Measurements from ENCODE around the gene ARL14EPL. TPM values are rescaled to one million over a fixed set of nuclear protein-coding genes. Genes with fewer than 3 reads are reported as not detected.

ARL14EPL gene
- total RNA-seq, 1 donor from 2014 or later: not detected

GRCh38 chr5:116013936-116014335 is 18.3 kb upstream of the ARL14EPL start:
- H3K27me3 ChIP-seq (ENCODE audit: insufficient read depth, low read length): no peaks in the 10 kb centered on the region
- no peak overlapping the region for H3K27ac Mint-ChIP-seq (ENCODE audit: unreplicated experiment)
- H3K9me3 ChIP-seq (ENCODE audit: insufficient read depth, low read depth, low read length): no peaks in the 10 kb centered on the region
- TF ChIP-seq CTCF (IDR thresholded peaks at IDR 0.05; ENCODE audit: insufficient read depth, low read depth, low read length): no peak
- no peak for TF ChIP-seq EZH2 (IDR thresholded peaks at IDR 0.05; ENCODE audit: insufficient read depth, low read length)
- no peak overlapping the region for H3K4me2 ChIP-seq (ENCODE audit: low read length)
- H3K36me3 ChIP-seq (ENCODE audit: insufficient read depth, low read length): no peaks in the 10 kb centered on the region
- no peaks in the 10 kb centered on the region for H3K79me2 ChIP-seq (ENCODE audit: insufficient read depth, low read length)
- no peaks in the 10 kb centered on the region for H3K4me1 Mint-ChIP-seq (ENCODE audit: low read depth, unreplicated experiment)
- no peak overlapping the region for H3K4me3 Mint-ChIP-seq (ENCODE audit: unreplicated experiment)
- no peak overlapping the region for H3K9ac ChIP-seq (ENCODE audit: low read length)
- no peak overlapping the region for H3K4me3 ChIP-seq (ENCODE audit: insufficient read depth, low read depth, low read length)
- no peaks in the 10 kb centered on the region for H4K20me1 ChIP-seq (ENCODE audit: insufficient read depth, low read length)
- no peaks in the 10 kb centered on the region for H3K9me3 Mint-ChIP-seq (ENCODE audit: unreplicated experiment)
- DNase-seq (ENCODE audit: low read depth) (no peak), FAIRE-seq (no peak)
- no peaks in the 10 kb centered on the region for H3K27me3 Mint-ChIP-seq (ENCODE audit: low read depth, unreplicated experiment)
- H2AFZ ChIP-seq (ENCODE audit: low read depth, low read length): no peak overlapping the region
- H3K27ac ChIP-seq (ENCODE audit: low read depth, low read length): no peak overlapping the region
- H3K36me3 Mint-ChIP-seq (ENCODE audit: low read depth, unreplicated experiment): no peaks in the 10 kb centered on the region
- H3K4me1 ChIP-seq (ENCODE audit: insufficient read depth, low read length): no peaks in the 10 kb centered on the region

- Mint-ChIP-seq H3K9me3 (ENCODE audit: unreplicated experiment) (no peaks in the 10 kb centered on the region), H3K27ac (ENCODE audit: unreplicated experiment) (no peak overlapping the region), H3K4me3 (ENCODE audit: unreplicated experiment) (no peak overlapping the region), H3K36me3 (ENCODE audit: low read depth, unreplicated experiment) (no peaks in the 10 kb centered on the region), H3K27me3 (ENCODE audit: low read depth, unreplicated experiment) (no peaks in the 10 kb centered on the region), H3K4me1 (ENCODE audit: low read depth, unreplicated experiment) (no peaks in the 10 kb centered on the region)
- TF ChIP-seq CTCF (IDR thresholded peaks at IDR 0.05; ENCODE audit: insufficient read depth, low read depth, low read length) (peak; percentile 14), EZH2 (IDR thresholded peaks at IDR 0.05; ENCODE audit: insufficient read depth, low read length) (no peak)
- H3K4me2 ChIP-seq (ENCODE audit: low read length): no peak overlapping the region
- FAIRE-seq: no peak
- no peaks in the 10 kb centered on the region for H3K9me3 ChIP-seq (ENCODE audit: insufficient read depth, low read depth, low read length)
- H3K4me1 ChIP-seq (ENCODE audit: insufficient read depth, low read length): no peaks in the 10 kb centered on the region
- no peaks in the 10 kb centered on the region for H3K36me3 ChIP-seq (ENCODE audit: insufficient read depth, low read length)
- no peak overlapping the region for H3K27ac ChIP-seq (ENCODE audit: low read depth, low read length)
- no peak for DNase-seq (ENCODE audit: low read depth)
- H4K20me1 ChIP-seq (ENCODE audit: insufficient read depth, low read length): no peaks in the 10 kb centered on the region
- H3K4me3 ChIP-seq (ENCODE audit: insufficient read depth, low read depth, low read length): no peak overlapping the region
- H2AFZ ChIP-seq (ENCODE audit: low read depth, low read length): no peak overlapping the region
- H3K27me3 ChIP-seq (ENCODE audit: insufficient read depth, low read length): no peaks in the 10 kb centered on the region
- no peak overlapping the region for H3K9ac ChIP-seq (ENCODE audit: low read length)
- no peaks in the 10 kb centered on the region for H3K79me2 ChIP-seq (ENCODE audit: insufficient read depth, low read length)
These were observed 8.7 kb upstream of the ARL14EPL start for GRCh38 chr5:116023619-116024018.

GRCh38 chr5:116025866-116026265 is 6.4 kb upstream of the ARL14EPL start:
- no peak for FAIRE-seq
- no peak overlapping the region for H3K27ac Mint-ChIP-seq (ENCODE audit: unreplicated experiment)
- Histone ChIP-seq H3K4me3 (ENCODE audit: insufficient read depth, low read depth, low read length) (no peak overlapping the region), H3K27me3 (ENCODE audit: insufficient read depth, low read length) (no peaks in the 10 kb centered on the region), H3K9ac (ENCODE audit: low read length) (no peak overlapping the region), H4K20me1 (ENCODE audit: insufficient read depth, low read length) (no peaks in the 10 kb centered on the region), H3K9me3 (ENCODE audit: insufficient read depth, low read depth, low read length) (no peaks in the 10 kb centered on the region), H3K4me2 (ENCODE audit: low read length) (no peak overlapping the region), H3K36me3 (ENCODE audit: insufficient read depth, low read length) (no peaks in the 10 kb centered on the region), H3K79me2 (ENCODE audit: insufficient read depth, low read length) (no peaks in the 10 kb centered on the region), H2AFZ (ENCODE audit: low read depth, low read length) (no peak overlapping the region), H3K27ac (ENCODE audit: low read depth, low read length) (no peak overlapping the region), H3K4me1 (ENCODE audit: insufficient read depth, low read length) (no peaks in the 10 kb centered on the region)
- H3K36me3 Mint-ChIP-seq (ENCODE audit: low read depth, unreplicated experiment): no peaks in the 10 kb centered on the region
- no peak for TF ChIP-seq EZH2 (IDR thresholded peaks at IDR 0.05; ENCODE audit: insufficient read depth, low read length)
- no peak for TF ChIP-seq CTCF (IDR thresholded peaks at IDR 0.05; ENCODE audit: insufficient read depth, low read depth, low read length)
- no peaks in the 10 kb centered on the region for H3K4me1 Mint-ChIP-seq (ENCODE audit: low read depth, unreplicated experiment)
- H3K27me3 Mint-ChIP-seq (ENCODE audit: low read depth, unreplicated experiment): no peaks in the 10 kb centered on the region
- no peaks in the 10 kb centered on the region for H3K9me3 Mint-ChIP-seq (ENCODE audit: unreplicated experiment)
- no peak overlapping the region for H3K4me3 Mint-ChIP-seq (ENCODE audit: unreplicated experiment)
- DNase-seq (ENCODE audit: low read depth): no peak
